GM18502 (cell line): ENCODE results near the gene EPB41.
"Not testable (repeated sequence)": the region's sequence is repeated elsewhere in the genome, so short reads cannot be mapped to it uniquely, and the experiment has no call there.

Source experiments
- ATAC-seq: cut with Tn5 transposase; IDR thresholded peaks from one replicate; pipeline ENCODE4 v1.9.1; 2021; ENCODE audit warnings: mild to moderate bottlenecking; ENCODE audit not compliant: unreplicated experiment, poor library complexity

The EPB41 gene

GRCh38 chr1:29033829-29034466, 119.6 kb downstream of the EPB41 start:
- no peak for ATAC-seq

GRCh38 chr1:29043274-29043965, 129.1 kb downstream of the EPB41 start:
- no peak for ATAC-seq

DNA sequence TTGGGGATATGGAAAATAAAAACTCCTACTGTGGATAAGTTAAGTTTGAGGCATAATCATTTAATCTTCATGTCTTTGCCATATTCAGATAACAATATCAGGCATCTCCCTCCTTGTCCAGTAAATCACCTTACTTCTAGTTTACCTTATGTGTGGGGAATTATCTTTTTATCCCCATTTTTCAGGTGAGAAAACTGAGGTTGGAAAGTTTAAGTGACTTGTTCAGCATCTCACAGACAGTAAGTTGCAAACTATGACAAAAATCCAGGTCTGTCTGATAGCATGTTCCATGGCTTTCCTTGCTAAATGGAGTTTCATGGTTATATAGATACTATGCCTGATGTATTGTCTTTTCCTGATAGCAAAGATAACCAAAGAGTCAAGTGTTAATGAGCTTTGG, 129.6 kb downstream of the EPB41 start:
- no peak for ATAC-seq

DNA sequence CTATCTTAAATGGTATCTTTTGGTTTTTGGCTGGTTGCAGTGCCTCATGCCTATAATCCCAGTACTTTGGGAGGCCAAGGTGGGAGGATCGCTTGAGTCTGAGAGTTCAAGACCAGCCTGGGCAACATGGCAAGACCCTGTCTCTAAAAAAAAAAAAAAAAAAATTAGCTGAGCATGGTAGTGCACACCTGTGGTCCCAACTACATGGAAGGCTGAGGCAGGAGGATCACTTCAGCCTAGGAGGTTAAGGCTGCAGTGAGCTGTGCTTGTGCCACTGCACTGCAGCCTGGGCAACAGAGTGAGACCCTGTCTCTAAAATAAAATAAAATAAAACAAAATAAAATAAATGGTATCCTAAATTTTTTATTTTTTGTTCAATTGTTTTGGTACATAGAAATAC, 131.3 kb downstream of the EPB41 start:
- ATAC-seq: not testable (repeated sequence)

DNA sequence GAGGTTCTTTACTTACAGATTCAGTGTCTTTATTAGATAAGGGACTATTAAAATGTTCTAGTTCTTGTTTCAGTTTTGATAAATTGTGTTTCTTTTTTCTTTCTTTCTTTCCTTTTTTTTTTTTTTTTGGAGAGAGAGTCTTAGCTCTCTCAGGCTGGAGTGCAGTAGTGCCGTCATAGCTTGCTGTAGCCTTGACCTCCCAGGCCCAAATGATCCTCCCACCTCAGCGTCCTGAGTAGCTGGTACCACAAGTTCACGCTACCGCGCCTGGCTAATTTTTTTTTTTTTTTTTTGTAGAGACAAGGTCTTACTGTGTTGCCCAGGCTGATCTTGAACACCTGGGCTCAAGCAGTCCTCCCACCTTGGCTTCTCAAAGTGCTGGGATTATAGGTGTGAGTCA, 132.8 kb downstream of the EPB41 start:
- ATAC-seq: no peak

DNA sequence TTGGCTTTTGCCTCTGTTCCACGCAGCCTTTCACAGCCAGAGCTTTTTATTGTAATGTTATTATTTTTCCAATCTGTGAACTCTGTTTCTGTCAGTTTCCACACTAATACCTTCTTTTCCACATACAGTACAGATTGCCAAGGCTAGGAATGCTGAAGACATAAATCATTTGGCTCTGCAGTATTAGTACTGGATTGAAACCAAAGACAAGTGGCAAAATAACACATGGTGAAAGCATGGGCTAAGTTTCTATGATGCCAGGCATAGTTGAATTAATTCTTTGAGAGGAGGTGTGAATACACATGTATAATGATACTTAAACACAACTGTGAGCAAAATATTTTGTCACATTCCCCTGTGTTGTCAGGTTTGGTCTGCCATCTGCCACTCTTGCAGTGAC, 135.8 kb downstream of the EPB41 start:
- no peak for ATAC-seq

- no peak for ATAC-seq
Measured at GRCh38 chr1:29052100-29052499, 137.7 kb downstream of the EPB41 start.

DNA sequence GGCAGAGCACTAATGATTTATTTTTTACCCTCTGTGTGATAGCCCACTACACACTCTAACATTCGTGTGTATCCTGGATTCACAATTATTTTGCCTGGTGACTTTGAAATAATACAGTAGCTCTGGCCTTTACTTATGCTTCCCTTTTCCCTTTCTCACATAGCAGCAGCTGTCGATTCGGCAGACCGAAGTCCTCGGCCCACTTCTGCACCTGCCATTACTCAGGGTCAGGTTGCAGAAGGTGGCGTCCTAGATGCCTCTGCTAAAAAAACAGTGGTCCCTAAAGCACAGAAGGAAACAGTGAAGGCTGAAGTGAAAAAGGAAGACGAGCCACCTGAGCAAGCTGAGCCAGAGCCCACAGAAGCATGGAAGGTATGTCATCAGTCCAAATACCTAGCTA, 138.6 kb downstream of the EPB41 start:
- no peak for ATAC-seq

GRCh38 chr1:29055160-29055559, 140.8 kb downstream of the EPB41 start:
- ATAC-seq: no peak

- ATAC-seq: no peak
Measured at GRCh38 chr1:29056256-29056655, 141.9 kb downstream of the EPB41 start.

GRCh38 chr1:29057700-29058099, 143.3 kb downstream of the EPB41 start:
- no peak for ATAC-seq

- ATAC-seq: no peak
Measured at GRCh38 chr1:29062157-29062942, 148.0 kb downstream of the EPB41 start.

- ATAC-seq: no peak
Measured at GRCh38 chr1:29064064-29064463, 149.7 kb downstream of the EPB41 start.

DNA sequence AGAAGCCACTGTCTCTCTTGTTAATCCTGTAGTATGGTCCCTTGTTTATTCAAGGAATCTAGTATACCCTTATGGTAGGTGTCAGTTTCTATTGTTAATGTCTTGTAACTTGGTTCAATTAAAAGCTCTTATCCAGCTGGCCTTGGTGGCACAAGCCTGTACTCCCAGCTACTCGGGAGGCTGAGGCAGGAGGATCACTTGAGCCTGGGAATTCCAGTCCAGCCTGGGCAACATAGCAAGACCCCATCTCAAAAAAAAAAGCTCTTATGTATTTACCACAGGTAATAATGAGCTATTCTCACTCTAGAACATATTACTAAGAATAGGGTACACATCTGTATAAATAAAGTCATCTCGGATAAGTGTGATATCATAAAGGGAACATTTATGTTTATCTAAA, 162.8 kb downstream of the EPB41 start:
- ATAC-seq: no peak

DNA sequence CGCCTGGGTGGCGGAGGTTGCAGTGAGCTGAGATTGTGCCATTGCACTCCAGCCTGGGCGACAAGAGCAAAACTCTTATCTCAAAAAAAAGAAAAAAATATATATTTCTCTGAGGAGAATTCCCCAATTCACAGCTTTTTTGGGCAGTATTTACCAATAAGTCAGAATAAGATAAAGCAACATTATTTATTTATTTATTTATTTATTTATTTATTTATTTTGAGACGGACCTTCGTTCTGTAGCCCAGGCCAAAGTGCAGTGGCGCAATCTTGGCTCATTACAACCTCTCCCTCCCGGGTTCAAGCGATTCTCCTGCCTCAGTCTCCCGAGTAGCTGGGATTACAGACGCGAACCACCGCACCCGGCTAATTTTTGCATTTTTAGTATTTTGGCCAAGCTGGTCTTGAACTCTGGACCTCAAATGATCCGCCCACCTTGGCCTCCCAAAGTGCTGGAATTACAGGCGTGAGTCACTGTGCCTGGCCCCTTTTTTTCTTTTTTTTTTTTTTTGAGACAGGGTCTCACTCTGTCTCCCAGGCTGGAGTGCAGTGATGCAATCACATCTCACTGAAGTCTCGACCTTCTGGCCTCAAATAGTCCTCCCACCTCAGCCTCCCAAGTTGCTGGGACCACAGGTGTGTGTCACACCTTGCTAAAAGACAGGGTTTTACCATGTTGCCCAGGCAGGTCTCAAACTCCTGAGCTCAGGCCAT, 165.7 kb downstream of the EPB41 start:
- ATAC-seq: not testable (repeated sequence)

DNA sequence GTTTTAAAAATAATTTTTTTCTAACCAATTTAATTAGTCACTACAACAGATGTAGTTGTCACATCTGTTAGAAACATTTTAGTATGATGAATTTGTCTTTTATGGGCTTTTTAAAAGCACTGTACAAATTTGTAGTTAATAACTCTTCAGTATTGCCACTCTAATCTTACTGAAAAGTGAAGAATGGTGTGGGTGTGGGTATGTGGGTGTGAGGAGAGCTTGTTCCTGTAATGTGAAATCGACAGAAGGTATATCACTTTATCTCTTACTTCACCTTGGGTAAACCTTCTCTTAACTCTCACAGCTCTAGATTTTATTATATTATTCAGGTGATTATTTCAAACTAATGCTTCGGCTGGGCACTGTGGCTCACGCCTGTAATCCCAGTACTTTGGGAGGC, 166.8 kb downstream of the EPB41 start:
- ATAC-seq: no peak

- ATAC-seq: no peak
Measured at GRCh38 chr1:29082519-29082918, 168.2 kb downstream of the EPB41 start.

DNA sequence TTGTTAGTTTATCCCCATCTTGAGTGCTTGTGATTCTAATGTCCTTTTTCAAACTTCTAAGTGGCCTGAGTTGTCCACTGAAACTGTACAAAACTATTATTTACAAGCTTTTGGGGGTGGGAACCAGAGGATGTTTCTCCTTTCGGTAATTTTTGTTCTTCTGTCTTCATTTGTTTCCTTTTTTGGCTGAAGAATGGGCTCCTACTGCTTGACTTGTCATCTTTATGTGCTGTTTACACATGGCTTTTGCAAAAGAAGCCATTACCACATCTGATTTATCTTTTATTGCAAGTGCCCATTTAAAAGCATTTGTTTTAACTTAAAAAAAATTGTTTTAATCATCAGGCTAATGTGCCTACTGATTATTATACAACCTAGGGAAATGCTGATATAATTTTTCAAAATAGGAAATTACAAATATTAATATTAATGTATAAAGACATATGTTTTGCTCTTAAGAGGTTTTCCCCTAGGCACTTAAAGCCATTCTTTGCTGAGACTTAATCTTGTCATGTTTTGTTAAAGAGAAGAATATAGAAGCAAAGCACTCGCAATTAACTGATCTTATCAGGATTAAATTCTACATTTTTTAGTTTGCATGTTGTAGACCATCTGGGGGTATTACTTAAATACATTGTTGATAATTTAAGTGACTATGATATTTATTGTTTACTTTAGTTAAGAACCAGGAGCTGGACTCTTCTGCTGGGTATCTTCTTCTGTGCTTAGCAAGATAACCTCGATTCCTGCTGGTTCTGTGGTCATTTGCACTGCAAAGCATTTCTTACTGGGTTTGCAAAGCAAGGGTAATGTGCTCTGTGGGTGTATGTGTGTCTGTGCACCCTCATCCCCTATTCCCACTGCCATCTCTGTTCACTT, 169.2 kb downstream of the EPB41 start:
- no peak for ATAC-seq

- ATAC-seq: no peak
Measured at GRCh38 chr1:29084196-29084521, 169.8 kb downstream of the EPB41 start.
